Head of caudate nucleus (tissue), 42 donors: ENCODE data around the gene ARHGAP42.
A peak's percentile ranks its signal among the peaks of the same experiment; 100 is the strongest.

ENCODE experiments used
- DNase-seq, 42 donors: peaks; one replicate each; pipeline versions ENCODE4 v3.0.0 to v3.0.0-alpha.2; 2020 to 2021; ENCODE audit warnings: mixed read lengths in 7 of 42
- intact Hi-C: fragments of 100-400 bp; cut with DNase I; formaldehyde crosslinking; loops from one replicate; pipeline ENCODE4 v1.15.0; 2022

ARHGAP42 gene

DNA sequence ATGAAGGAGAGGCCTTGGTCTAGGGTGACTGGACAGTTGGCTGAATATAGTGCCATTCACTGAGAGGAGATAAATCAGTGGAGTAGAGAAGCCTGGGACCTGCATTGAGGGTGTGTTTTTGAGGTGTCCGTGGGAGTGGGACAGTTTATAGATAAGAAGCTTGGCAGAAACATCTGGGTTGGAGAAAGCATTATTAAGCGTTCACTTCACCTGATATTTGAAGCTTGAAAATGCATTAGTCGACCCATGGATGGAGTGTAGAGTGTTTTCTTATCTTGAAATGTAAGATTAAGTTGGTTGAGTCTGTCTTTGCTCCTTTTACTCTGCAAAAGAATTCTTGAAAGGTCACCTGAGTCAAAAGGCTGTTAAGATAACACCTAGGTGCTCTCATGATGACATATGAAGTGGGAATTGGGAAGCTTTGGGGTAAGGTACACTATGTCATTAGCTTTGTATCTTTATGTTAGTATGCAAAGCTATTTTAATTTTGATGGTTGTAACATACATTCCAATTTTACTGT is 160.7 kb downstream of the ARHGAP42 start:
- intact Hi-C loops = no loop called here
- DNase-seq = no peak

DNA sequence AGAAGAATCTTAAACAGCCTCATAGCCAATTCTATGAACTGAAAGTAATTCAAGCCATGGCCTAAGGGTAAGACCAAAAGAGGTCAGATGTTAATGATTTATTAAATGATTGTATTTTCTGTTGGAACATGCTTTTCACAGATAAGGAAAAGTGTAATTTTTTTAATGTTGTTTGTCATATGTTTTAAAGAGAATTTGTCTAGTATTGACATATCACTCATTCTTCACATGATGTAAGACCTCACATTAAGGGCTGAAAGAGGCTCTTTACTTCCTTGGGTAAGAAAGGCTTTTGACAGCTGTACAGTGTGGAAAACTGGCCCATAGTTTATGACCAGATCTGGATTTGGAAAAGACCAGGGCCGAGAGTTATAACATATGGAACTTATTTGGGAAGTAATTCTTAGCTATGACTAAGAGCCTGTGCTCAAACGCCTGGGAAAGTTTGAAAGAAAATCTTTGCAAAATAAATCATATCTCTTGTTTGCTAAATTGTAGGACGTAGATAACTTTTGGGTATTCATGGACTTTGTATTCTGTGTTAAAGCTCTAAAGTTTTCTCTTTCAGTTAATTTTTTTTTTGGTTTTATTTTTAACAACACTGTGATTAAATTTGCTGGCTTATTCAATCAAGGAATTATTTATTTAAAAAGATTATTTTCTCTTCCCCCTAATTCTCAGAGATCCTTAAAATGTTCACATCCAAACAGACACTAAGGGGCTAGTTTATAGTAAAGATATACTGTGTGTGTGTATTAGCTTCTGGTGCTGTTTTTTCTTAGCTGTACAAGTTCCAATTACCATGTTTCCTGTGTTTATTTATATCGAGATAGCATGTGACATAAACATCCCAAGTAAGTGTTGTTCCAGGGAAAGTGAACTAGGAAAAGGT is 162.2 kb downstream of the ARHGAP42 start:
- intact Hi-C loops = no loop called here
- no peak for DNase-seq

- intact Hi-C loops = loop anchor here (10.0 kb wide), 1 partner anchor 165 kb away; the partner anchor contains the start of gene ARHGAP42
- DNase-seq = no peak
Observed at GRCh38 chr11:100849901-100850235, 162.8 kb downstream of the ARHGAP42 start.

DNA sequence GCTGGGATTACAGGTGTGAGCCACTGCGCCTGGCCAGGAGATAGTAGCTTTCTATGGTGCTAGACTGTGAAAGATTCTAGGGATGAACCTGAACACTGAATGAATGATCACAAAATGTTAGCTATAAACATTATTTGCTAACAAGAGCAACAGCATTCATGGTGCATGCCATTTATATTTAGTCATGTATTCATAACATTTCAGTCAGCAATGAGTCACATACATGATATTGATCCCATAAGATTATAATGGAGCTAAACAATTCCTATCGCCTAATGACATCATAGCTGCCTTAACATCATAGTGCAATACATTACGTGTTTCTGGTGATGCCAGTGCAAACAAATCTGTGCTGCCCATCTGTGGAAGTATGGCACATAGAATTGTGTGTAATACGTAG is 164.1 kb downstream of the ARHGAP42 start:
- no peak for DNase-seq
- intact Hi-C loops = loop anchor here (10.0 kb wide), 1 partner anchor 166 kb away; the partner anchor contains the start of gene ARHGAP42

- no peak for DNase-seq
- intact Hi-C loops = loop anchor here (10.0 kb wide), 1 partner anchor 167 kb away; the partner anchor contains the start of gene ARHGAP42
Observed at GRCh38 chr11:100851584-100852152, 164.6 kb downstream of the ARHGAP42 start.

DNA sequence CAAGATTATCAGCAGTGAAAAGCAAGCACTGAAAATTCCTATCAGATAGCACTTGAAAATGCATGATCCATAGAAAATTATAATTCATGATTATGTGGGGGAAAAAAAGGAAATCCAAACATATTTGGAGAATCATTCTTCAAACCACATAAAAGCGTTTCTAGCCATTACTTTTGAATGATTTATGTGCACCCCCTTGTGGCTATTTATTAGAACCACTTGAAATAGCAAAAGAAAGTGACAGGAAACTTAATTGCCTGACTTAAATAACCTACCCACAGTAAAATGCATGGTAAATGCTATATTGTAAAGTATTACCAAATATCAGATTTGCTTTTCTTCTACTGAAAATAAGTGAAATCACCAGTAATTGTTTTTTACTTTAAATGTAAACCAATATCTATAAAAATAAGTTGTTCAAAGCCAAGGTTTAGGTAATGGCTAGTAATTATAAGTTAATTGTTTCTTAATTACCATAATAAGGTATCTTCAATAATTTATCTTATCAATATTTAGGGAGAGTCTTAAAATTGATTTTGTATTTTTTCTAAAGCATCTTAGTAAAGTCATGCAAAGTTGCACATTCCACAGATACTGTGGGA is 168.5 kb downstream of the ARHGAP42 start:
- DNase-seq = peak in 1 of 42 donors; percentile 34
- intact Hi-C loops = loop anchor here (5.0 to 10.0 kb wide), 2 partner anchors 171 to 273 kb away; partner anchors contain the start of gene ARHGAP42

DNA sequence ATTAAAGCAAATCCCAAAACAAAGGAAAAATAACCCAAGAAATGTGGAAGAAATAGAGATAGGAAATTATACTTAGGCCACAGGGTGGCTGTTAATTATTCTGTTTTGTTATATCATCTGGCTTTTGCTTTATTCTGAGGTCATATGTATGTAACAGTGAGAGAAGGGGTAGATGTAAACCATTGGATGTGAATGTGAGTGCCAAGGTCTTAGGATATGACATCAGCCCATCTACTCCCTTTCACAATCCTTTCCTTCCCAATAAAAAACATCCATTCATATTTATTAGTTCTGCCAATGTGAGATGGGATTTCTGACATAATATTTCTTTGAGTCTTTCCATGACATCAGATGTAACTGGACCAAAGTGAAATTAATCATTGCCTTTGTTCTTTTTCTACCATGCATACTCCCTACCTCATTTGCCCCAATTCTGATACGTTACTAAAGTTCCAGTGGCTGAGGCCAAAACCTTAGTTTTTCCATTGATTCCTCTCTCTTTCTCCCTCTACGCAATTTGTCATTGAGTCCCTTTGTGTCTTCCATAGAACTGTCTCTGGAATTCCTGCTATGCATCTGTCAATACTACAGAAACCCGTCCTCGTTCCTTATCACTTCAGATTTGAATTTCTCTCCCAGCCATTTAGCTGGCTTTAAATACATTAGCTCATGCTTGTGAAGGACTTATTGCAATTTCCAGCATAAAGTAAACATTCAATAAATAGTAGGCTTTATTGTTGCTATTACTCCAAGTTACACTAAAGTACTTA is 170.3 kb downstream of the ARHGAP42 start:
- DNase-seq = no peak
- intact Hi-C loops = loop anchor here (5.0 to 10.0 kb wide), 2 partner anchors 173 to 275 kb away; partner anchors contain the start of gene ARHGAP42

DNA sequence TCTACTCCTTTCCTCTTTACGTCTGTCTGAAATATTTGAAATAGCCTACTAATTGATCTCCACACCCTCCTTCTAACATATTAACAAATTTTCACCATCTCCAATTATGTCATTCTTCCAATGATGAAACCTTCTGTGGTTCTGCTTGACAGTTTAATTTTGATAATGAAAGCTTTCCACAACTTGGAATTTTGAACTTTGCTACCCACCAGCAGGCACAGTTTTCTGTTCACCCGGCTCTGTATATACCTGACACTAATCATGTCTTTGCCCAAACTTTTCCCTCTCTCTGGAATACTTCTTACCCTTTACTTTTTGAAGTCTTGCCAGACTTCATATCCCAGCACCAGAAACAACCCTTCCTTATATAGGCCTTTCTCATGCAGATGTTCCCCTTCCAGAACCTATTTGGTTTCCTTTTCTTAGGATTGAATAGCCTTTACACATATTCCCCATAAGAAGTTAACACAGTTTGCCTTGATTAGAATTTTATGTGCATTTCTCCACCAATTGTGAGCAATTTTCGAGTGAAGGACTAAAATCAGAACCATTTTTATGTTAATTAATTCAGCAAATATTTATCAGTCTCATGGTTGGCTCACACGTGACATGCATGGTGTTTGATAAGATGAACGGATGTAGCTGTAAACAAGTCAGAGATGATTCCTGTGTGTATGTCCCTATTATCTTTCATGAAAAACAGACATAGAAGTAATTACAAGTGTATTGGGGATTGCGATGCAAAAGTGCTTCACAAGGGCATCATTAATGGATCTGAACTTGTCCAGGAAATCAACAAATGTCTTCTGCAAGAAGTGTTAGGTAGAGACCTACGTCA is 173.4 kb downstream of the ARHGAP42 start:
- intact Hi-C loops = no loop called here
- no peak for DNase-seq

DNA sequence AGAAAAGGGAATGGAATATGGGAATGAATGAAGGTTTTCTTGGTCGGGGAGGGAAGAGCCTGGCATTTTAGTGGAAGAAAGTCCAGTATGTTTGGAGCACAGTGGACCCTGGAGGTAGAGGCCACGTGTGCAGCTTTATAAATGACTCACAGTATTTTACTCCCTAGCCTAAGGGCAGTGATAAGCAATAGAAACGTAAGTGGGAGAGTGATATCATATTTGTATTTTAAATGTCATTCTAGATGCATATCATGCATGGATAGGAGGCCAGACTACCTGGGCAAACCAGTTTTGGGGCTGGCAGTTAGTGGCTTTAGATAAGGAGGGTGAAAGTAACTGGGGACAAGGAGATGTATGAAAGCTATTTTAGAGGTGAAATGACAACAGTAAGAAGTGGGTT is 174.1 kb downstream of the ARHGAP42 start:
- intact Hi-C loops = no loop called here
- DNase-seq = no peak

GRCh38 chr11:100863080-100863581 is 176.0 kb downstream of the ARHGAP42 start:
- intact Hi-C loops = no loop called here
- DNase-seq = peak in 1 of 42 donors; percentile 1

- no peak for DNase-seq
- intact Hi-C loops = no loop called here
Observed at GRCh38 chr11:100865443-100866065, 178.5 kb downstream of the ARHGAP42 start.

GRCh38 chr11:100866453-100866852 is 179.4 kb downstream of the ARHGAP42 start:
- DNase-seq = no peak
- intact Hi-C loops = no loop called here

DNA sequence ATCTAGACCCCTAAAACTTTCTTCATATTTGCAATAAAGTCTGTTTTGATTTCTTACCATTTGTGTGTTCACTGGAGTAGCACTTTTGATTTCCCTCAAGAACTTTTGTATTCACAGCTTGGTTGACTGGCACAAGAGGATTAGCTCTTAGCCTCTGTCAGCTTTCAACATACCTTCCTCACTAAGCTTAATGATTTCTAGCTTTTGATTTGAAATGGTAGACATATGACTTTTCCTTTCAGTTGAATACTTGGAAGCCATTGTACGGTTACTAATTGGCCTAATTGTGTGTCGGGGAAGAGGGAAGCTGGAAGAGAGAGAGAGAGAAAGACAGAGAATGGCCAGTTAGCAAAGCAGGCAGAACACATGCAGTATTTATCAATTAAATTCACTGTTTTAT is 180.5 kb downstream of the ARHGAP42 start:
- intact Hi-C loops = no loop called here
- no peak for DNase-seq

DNA sequence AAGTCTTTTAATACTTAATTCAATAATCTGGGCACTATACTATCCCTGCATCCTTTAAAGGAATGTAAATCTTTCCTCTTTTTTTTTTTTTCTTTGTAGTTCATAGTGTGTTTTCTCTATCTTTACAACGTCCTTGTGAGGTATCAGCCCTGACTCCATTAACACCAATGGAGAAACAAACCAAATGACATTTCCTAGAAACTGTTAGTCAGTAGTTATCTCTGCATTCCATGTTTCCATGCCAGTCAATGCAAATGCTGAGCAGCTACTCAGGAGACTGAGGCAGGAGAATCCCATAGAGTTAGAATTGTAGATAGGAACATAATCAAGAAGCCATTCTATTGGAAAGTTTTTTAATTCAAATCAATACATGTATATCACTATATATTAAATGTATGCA is 182.2 kb downstream of the ARHGAP42 start:
- DNase-seq = no peak
- intact Hi-C loops = no loop called here

DNA sequence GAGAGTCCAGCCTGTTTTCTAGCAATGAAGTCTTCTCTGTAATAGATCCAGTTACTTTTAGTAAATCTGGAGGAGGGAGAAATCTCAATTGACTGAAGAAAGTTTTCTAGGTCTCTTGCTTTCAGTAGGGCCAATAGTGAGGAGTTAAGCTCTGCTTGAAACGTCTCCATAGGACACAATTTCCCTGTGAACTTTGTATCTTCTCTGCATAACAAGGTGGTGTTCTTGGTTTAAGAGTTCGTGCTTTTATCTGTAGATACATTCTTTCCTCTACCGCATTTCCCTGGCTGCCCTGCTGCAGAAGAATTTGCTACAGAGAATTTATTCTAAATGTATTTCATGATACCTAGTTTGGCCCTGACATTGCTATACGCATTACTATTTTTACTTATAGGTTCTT is 183.1 kb downstream of the ARHGAP42 start:
- DNase-seq = no peak
- intact Hi-C loops = no loop called here

DNA sequence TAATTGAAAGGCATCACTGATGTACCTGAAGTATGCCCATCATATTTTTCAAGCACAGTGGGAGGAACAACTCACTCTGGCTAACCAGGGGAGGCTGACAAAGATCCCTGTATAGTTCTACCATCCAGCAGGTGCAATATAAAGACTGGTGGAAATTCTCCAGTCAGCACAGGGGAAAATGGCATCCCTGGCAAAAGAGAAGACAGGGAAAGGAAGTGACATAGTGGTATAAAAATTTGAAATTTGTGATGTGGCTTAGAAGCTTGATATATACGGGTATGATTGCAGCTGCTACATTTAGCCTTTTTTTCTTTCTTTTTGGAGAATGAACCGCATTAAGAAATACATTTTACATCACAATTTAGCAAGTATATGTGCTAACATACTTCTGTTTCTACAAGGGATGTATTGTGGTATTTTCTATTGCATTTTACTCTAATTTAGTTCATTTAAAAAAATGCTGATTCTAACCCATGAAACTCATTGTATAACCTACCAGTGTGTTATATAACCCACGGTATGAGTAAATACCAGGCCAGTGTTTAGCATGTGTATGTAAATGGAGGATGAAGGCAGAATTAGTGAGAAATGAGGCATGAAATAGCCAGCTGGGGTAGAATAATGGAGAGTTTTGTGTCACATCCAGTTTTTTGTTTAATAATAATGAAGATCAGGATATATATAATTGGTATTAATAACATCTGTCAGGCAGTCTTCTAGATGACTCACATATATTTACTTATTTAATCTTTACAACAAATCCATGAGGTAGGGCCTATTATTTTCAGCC is 186.1 kb downstream of the ARHGAP42 start:
- intact Hi-C loops = no loop called here
- DNase-seq = no peak

DNA sequence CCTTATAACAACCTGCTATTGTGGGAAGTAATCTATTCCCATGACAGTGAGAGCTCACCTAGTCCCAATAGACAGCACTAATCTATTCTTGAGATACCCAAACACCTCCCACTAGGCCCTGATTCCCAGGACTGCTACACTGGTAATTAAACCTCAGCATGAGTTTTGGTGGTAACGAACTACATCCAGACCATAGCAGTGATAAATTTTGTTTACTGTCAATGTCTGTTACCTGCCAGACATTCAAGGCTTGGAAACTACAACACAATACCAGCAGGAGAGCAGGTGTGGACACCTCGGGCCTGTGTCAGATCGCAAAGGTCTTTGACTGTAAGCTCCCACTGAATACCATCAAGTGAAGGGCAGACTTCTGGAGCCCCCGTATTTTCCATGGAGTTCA is 187.1 kb downstream of the ARHGAP42 start:
- intact Hi-C loops = no loop called here
- no peak for DNase-seq
